ENCODE results near the gene CPEB3.

DNA sequence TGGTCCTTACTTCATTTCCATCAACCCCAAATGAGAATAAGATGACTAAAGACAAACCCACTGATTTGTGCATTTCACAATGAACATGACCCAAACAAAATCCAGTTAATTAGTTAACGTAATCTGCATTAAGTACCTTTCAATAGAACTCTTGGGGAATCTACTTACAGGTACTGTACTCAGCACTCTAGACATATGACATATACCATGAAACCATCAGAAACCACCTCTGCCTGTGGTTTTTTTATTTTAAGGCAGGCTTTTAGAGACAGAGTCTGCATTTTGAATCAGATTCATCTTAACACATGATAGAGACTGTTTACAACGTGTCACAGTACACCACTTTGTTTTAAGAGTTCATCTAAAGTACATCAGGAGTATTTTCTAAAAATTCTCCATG lies 198.9 kb downstream of the CPEB3 start:
- TF ChIP-seq, protein P1, sequence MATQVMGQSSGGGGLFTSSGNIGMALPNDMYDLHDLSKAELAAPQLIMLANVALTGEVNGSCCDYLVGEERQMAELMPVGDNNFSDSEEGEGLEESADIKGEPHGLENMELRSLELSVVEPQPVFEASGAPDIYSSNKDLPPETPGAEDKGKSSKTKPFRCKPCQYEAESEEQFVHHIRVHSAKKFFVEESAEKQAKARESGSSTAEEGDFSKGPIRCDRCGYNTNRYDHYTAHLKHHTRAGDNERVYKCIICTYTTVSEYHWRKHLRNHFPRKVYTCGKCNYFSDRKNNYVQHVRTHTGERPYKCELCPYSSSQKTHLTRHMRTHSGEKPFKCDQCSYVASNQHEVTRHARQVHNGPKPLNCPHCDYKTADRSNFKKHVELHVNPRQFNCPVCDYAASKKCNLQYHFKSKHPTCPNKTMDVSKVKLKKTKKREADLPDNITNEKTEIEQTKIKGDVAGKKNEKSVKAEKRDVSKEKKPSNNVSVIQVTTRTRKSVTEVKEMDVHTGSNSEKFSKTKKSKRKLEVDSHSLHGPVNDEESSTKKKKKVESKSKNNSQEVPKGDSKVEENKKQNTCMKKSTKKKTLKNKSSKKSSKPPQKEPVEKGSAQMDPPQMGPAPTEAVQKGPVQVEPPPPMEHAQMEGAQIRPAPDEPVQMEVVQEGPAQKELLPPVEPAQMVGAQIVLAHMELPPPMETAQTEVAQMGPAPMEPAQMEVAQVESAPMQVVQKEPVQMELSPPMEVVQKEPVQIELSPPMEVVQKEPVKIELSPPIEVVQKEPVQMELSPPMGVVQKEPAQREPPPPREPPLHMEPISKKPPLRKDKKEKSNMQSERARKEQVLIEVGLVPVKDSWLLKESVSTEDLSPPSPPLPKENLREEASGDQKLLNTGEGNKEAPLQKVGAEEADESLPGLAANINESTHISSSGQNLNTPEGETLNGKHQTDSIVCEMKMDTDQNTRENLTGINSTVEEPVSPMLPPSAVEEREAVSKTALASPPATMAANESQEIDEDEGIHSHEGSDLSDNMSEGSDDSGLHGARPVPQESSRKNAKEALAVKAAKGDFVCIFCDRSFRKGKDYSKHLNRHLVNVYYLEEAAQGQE (IDR thresholded peaks at IDR 0.05; ENCODE audit: borderline replicate concordance): no peak
- TF ChIP-seq, protein P1 (CRISPR knock-in tag; IDR thresholded peaks at IDR 0.05; ENCODE audit: low read depth): no peak
- TF ChIP-seq SPI1 (IDR thresholded peaks at IDR 0.05; ENCODE audit: borderline replicate concordance, low read depth, low read length) (no peak), NFXL1 (CRISPR knock-in tag; IDR thresholded peaks at IDR 0.05) (no peak), EP300 (IDR thresholded peaks at IDR 0.05; ENCODE audit: low read length) (no peak), MAX (CRISPR knock-in tag; IDR thresholded peaks at IDR 0.05) (no peak), ETV6 (IDR thresholded peaks at IDR 0.05; ENCODE audit: borderline replicate concordance in 1 of 2, low read depth in 2 of 2, low read length in 1 of 2) (no peak), ETV6 (CRISPR knock-in tag; IDR thresholded peaks at IDR 0.05; ENCODE audit: borderline replicate concordance) (no peak), KLF16 (IDR thresholded peaks at IDR 0.05) (no peak), ZNF280B (CRISPR knock-in tag; IDR thresholded peaks at IDR 0.05) (no peak), ATF2 (CRISPR knock-in tag; IDR thresholded peaks at IDR 0.05) (no peak)
- TF ChIP-seq, protein P2, sequence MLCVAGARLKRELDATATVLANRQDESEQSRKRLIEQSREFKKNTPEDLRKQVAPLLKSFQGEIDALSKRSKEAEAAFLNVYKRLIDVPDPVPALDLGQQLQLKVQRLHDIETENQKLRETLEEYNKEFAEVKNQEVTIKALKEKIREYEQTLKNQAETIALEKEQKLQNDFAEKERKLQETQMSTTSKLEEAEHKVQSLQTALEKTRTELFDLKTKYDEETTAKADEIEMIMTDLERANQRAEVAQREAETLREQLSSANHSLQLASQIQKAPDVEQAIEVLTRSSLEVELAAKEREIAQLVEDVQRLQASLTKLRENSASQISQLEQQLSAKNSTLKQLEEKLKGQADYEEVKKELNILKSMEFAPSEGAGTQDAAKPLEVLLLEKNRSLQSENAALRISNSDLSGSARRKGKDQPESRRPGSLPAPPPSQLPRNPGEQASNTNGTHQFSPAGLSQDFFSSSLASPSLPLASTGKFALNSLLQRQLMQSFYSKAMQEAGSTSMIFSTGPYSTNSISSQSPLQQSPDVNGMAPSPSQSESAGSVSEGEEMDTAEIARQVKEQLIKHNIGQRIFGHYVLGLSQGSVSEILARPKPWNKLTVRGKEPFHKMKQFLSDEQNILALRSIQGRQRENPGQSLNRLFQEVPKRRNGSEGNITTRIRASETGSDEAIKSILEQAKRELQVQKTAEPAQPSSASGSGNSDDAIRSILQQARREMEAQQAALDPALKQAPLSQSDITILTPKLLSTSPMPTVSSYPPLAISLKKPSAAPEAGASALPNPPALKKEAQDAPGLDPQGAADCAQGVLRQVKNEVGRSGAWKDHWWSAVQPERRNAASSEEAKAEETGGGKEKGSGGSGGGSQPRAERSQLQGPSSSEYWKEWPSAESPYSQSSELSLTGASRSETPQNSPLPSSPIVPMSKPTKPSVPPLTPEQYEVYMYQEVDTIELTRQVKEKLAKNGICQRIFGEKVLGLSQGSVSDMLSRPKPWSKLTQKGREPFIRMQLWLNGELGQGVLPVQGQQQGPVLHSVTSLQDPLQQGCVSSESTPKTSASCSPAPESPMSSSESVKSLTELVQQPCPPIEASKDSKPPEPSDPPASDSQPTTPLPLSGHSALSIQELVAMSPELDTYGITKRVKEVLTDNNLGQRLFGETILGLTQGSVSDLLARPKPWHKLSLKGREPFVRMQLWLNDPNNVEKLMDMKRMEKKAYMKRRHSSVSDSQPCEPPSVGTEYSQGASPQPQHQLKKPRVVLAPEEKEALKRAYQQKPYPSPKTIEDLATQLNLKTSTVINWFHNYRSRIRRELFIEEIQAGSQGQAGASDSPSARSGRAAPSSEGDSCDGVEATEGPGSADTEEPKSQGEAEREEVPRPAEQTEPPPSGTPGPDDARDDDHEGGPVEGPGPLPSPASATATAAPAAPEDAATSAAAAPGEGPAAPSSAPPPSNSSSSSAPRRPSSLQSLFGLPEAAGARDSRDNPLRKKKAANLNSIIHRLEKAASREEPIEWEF (CRISPR knock-in tag; IDR thresholded peaks at IDR 0.05): no peak
- TF ChIP-seq, protein P3, sequence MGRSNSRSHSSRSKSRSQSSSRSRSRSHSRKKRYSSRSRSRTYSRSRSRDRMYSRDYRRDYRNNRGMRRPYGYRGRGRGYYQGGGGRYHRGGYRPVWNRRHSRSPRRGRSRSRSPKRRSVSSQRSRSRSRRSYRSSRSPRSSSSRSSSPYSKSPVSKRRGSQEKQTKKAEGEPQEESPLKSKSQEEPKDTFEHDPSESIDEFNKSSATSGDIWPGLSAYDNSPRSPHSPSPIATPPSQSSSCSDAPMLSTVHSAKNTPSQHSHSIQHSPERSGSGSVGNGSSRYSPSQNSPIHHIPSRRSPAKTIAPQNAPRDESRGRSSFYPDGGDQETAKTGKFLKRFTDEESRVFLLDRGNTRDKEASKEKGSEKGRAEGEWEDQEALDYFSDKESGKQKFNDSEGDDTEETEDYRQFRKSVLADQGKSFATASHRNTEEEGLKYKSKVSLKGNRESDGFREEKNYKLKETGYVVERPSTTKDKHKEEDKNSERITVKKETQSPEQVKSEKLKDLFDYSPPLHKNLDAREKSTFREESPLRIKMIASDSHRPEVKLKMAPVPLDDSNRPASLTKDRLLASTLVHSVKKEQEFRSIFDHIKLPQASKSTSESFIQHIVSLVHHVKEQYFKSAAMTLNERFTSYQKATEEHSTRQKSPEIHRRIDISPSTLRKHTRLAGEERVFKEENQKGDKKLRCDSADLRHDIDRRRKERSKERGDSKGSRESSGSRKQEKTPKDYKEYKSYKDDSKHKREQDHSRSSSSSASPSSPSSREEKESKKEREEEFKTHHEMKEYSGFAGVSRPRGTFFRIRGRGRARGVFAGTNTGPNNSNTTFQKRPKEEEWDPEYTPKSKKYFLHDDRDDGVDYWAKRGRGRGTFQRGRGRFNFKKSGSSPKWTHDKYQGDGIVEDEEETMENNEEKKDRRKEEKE (IDR thresholded peaks at IDR 0.05; ENCODE audit: borderline replicate concordance in 1 of 2, control insufficient read depth in 1 of 2, low read depth in 2 of 2, low read length in 1 of 2): no peak

All from K562 (cell line).